WTC11 (cell line): ENCODE measurements around the gene GTSE1.

Experiments used
- CREM ChIP-seq: sonication (generic); formaldehyde crosslinking; IDR thresholded peaks from 2 replicates; pipeline ENCODE4 v1.8.1; 2022; ENCODE audit warnings: mild to moderate bottlenecking, missing genetic modification reagents, moderate library complexity
- CTCF ChIP-seq: fragments of 200-600 bp; IDR thresholded peaks from 2 replicates; pipeline ENCODE4 v1.8.0; 2022; ENCODE audit warnings: antibody characterized with exemption
- NR3C1 ChIP-seq: sonication (generic); formaldehyde crosslinking; conservative IDR thresholded peaks from 2 replicates; pipeline ENCODE4 v1.8.1; 2023; ENCODE audit warnings: low read depth, mild to moderate bottlenecking, missing genetic modification reagents
- PRRX2 ChIP-seq: fragments of 250-450 bp; sonication (Bioruptor Pico); IDR thresholded peaks from 2 replicates; pipeline ENCODE4 v1.8.0; 2021; ENCODE audit warnings: mild to moderate bottlenecking
- SMAD3 ChIP-seq: sonication (generic); formaldehyde crosslinking; IDR thresholded peaks from 2 replicates; pipeline ENCODE4 v1.8.0; 2022; ENCODE audit warnings: missing genetic modification reagents, mild to moderate bottlenecking, borderline replicate concordance
- SP1 ChIP-seq: sonication (generic); formaldehyde crosslinking; conservative IDR thresholded peaks from 2 replicates; pipeline ENCODE4 v1.8.1; 2022; ENCODE audit warnings: missing genetic modification reagents
- USF1 ChIP-seq: sonication (generic); formaldehyde crosslinking; IDR thresholded peaks from 2 replicates; pipeline ENCODE4 v1.8.0; 2022; ENCODE audit warnings: mild to moderate bottlenecking, missing genetic modification reagents
- ZNF232 ChIP-seq: sonication (generic); formaldehyde crosslinking; IDR thresholded peaks from 2 replicates; pipeline ENCODE4 v1.8.0; 2022; ENCODE audit warnings: mild to moderate bottlenecking, missing genetic modification reagents
- ZNF317 ChIP-seq: sonication (generic); formaldehyde crosslinking; IDR thresholded peaks from 2 replicates; pipeline ENCODE4 v1.8.1; 2023; ENCODE audit warnings: low read depth, mild to moderate bottlenecking, moderate library complexity, missing genetic modification reagents, borderline replicate concordance
- TF ChIP-seq, protein P1 (sequence below): fragments of 250-450 bp; sonication (Bioruptor Pico); IDR thresholded peaks from 2 replicates; pipeline ENCODE4 v2.1.2; 2022; ENCODE audit warnings: mild to moderate bottlenecking, moderate library complexity

DNA sequence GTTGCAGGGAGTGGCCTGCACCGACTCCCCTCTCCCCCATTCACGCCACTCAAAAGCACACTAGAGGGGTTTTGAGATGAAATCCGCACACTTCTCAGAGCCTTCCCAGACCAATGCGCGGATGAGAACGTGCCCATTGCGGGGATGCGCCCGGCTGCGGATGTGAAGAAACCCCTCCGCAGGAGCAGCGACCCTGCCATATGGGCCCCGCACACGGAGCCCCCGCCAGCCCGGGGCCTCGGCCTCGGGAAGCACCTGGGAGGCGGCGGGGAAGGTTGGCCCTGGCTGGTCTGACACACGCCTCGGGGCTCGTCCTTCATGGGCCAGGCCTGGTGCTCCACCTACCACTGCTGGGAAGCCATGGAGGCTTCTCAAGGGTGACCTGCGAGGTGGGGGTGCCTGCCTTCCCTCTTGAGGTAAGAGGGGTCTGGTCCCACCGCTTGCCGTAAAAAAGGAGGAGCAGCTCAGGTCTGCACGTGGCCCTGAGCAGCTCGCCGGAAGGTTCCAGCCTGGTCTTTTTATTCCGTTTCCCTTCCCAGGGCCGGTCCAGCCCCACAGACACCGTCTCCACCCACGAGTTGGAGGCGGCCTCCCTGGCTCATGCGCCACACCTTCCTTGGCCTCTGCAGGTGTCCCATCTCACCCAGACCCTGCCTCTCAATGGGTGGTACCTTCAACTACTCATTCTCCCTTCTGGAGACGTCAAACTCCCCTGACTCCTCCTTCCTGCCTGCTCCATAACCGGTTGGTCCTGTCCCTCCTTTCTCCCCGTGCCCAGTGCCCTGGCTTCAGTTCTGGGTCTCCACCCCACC is 78.2 kb downstream of the GTSE1 start:
- TF ChIP-seq ZNF232 (CRISPR knock-in tag) (no peak), CTCF (no peak), SMAD3 (CRISPR knock-in tag) (no peak), SP1 (no peak), USF1 (CRISPR knock-in tag) (no peak), ZNF317 (CRISPR knock-in tag) (no peak), PRRX2 (CRISPR knock-in tag) (no peak), NR3C1 (CRISPR knock-in tag) (no peak), CREM (CRISPR knock-in tag) (no peak)
- TF ChIP-seq, protein P1, sequence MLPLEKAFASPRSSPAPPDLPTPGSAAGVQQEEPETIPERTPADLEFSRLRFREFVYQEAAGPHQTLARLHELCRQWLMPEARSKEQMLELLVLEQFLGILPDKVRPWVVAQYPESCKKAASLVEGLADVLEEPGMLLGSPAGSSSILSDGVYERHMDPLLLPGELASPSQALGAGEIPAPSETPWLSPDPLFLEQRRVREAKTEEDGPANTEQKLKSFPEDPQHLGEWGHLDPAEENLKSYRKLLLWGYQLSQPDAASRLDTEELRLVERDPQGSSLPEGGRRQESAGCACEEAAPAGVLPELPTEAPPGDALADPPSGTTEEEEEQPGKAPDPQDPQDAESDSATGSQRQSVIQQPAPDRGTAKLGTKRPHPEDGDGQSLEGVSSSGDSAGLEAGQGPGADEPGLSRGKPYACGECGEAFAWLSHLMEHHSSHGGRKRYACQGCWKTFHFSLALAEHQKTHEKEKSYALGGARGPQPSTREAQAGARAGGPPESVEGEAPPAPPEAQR = no peak
